Psoas muscle (tissue), 8 donors: Measurements from ENCODE around the gene SLC26A1. TPM values are rescaled to one million over a fixed set of nuclear protein-coding genes. Genes with fewer than 3 reads are reported as not detected.
A peak's percentile ranks its signal among the peaks of the same experiment; 100 is the strongest.

Experiments
- ATAC-seq, 4 donors: fragments of 200-7000 bp; cut with Tn5 transposase; one replicate each; pipeline ENCODE4 v1.9.1; 2020; ENCODE audit warnings: moderate library complexity in 3 of 4, mild to moderate bottlenecking in 2 of 4
- DNase-seq, 2 donors: peaks; one replicate each; pipeline ENCODE4 v3.0.0-alpha.2; 2020
- H3K27ac ChIP-seq: fragments of 200-600 bp; one replicate; pipeline ENCODE4 v1.8.0; 2022
- H3K27me3 ChIP-seq, 3 donors: fragments of 200-600 bp in 1 of 3; one replicate each; pipeline versions ENCODE4 v1.6.1 to v1.8.0; 2013 to 2022; ENCODE audit warnings: low read length in 2 of 3, mild to moderate bottlenecking in 2 of 3, moderate library complexity in 1 of 3; ENCODE audit not compliant: insufficient read depth in 3 of 3
- H3K36me3 ChIP-seq, 2 donors: fragments of 200-600 bp in 1 of 2; one replicate each; pipeline versions ENCODE4 v1.6.1 to v1.8.0; 2013 to 2022; ENCODE audit warnings: low read depth in 1 of 2, mild to moderate bottlenecking in 1 of 2, moderate library complexity in 1 of 2; ENCODE audit not compliant: insufficient read depth in 1 of 2
- H3K4me1 ChIP-seq: fragments of 200-600 bp; one replicate; pipeline ENCODE4 v1.8.0; 2022
- H3K4me3 ChIP-seq: fragments of 200-600 bp; one replicate; pipeline ENCODE4 v1.8.0; 2022; ENCODE audit warnings: mild to moderate bottlenecking
- H3K9me3 ChIP-seq: fragments of 200-600 bp; one replicate; pipeline ENCODE4 v1.8.0; 2022
- CTCF ChIP-seq: fragments of 200-600 bp; IDR thresholded peaks from one replicate; pipeline ENCODE4 v1.8.0; 2022; ENCODE audit warnings: antibody characterized with exemption
- WGBS, 3 donors: extraction: QIAGEN DNeasy Blood & Tissue Kit; methylation state at CpG; one replicate each; pipeline versions ENCODE4 v1.1.6 to v1.1.7; 2013; 5-methylcytosine and 5-hydroxymethylcytosine counted together
- intact Hi-C, 2 donors: fragments of 100-400 bp; cut with DNase I; formaldehyde crosslinking; loops; one replicate each; pipeline versions ENCODE4 v1.11.0 to v1.14.2; 2022
- polyA plus RNA-seq, 3 donors: library from polyadenylated mRNA; stranded (reverse); fragments of 200-250 nt; gene quantifications; one replicate each; pipeline ENCODE4 v1.2.3, GENCODE V29; 2013
- total RNA-seq, 4 donors: library from RNA; stranded (reverse); fragmentation: NEBNext Ultra II Directional in 2 of 4; extraction: Animal tissue kit (Norgen Biotek cat#: 25700) in 2 of 4; gene quantifications; one replicate each; pipeline versions ENCODE4 v1.2.1 to v1.2.4, GENCODE V29; 2021 to 2023
- donor health status: healthy with polysubstance abuse.
- donor health status: DM: no; HTN: no; CAD: no; lungs with moderate emphysema.
- donor health status: Bipolar disorder and iron deficiency.
- donor health status: healthy.
- donor health status: DM: yes; HTN: yes; CAD: no.
- donor health status: DM: no; HTN: no; CAD: no.
- donor health status: DM: no; HTN: no; CAD: no.
- donor health status: DM: yes; HTN: yes; CAD: no.

Gene SLC26A1
- total and polyA plus RNA-seq, 7 donors, result 0.06 to 0.36 (median 0.15) TPM; not detected in 3

GRCh38 chr4:1026115-1026514 is 32.9 kb upstream of the SLC26A1 start:
- H3K27ac ChIP-seq, result no peak overlapping the region
- DNase-seq (no peak), ATAC-seq (peak in 3 of 4 donors; percentile 38 to 53 (median 42))
- H3K9me3 ChIP-seq, result no peaks in the 10 kb centered on the region
- WGBS, 3 donors, result 45 to 47% (median 46%) methylated on average over 17 of the region's 17 CpGs
- no peaks in the 10 kb centered on the region for H3K36me3 ChIP-seq
- H3K27me3 ChIP-seq, result peaks cover 0 to 20% (median 2%) of the 10 kb centered on the region in 3 donors
- TF ChIP-seq CTCF, result no peak
- intact Hi-C loops, result no loop called here
- no peaks in the 10 kb centered on the region for H3K4me1 ChIP-seq
- no peak overlapping the region for H3K4me3 ChIP-seq

- 89 to 91% (median 90%) methylated on average over 32 of the region's 32 CpGs for WGBS, 3 donors
- DNase-seq (no peak), ATAC-seq (no peak)
- H3K36me3 ChIP-seq, result no peaks in the 10 kb centered on the region
- H3K27me3 ChIP-seq, result peaks cover 0 to 16% (median 0%) of the 10 kb centered on the region in 3 donors
- no peaks in the 10 kb centered on the region for H3K4me1 ChIP-seq
- no peaks in the 10 kb centered on the region for H3K9me3 ChIP-seq
- TF ChIP-seq CTCF, result no peak
- no peak overlapping the region for H3K4me3 ChIP-seq
- H3K27ac ChIP-seq, result no peak overlapping the region
- intact Hi-C loops, result no loop called here
Observed at GRCh38 chr4:1024882-1025545, 31.8 kb upstream of the SLC26A1 start.

GRCh38 chr4:1023895-1024740 is 30.9 kb upstream of the SLC26A1 start:
- Histone ChIP-seq H3K27me3 (peaks cover 0 to 7% (median 0%) of the 10 kb centered on the region in 3 donors), H3K4me3 (no peak overlapping the region), H3K9me3 (no peaks in the 10 kb centered on the region), H3K4me1 (no peaks in the 10 kb centered on the region), H3K36me3 (no peaks in the 10 kb centered on the region), H3K27ac (no peak overlapping the region)
- intact Hi-C loops, result no loop called here
- ATAC-seq (no peak), DNase-seq (no peak)
- no peak for TF ChIP-seq CTCF
- WGBS, 3 donors, result 97 to 98% (median 97%) methylated on average over 75 to 83 of the region's 83 CpGs

- no peak for TF ChIP-seq CTCF
- Histone ChIP-seq H3K27me3 (no peaks in the 10 kb centered on the region), H3K27ac (no peak overlapping the region), H3K4me1 (no peaks in the 10 kb centered on the region), H3K9me3 (no peaks in the 10 kb centered on the region), H3K4me3 (no peak overlapping the region), H3K36me3 (no peaks in the 10 kb centered on the region)
- intact Hi-C loops, result no loop called here
- WGBS, 3 donors, result 82 to 92% (median 91%) methylated on average over 16 to 20 of the region's 20 CpGs
- ATAC-seq, result no peak
- DNase-seq, result no peak
Observed at GRCh38 chr4:1023075-1023640, 30.0 kb upstream of the SLC26A1 start.
